CD4-positive, CD25-positive, alpha-beta regulatory T cell (primary cell): ENCODE measurements around the gene MTFMT. TPM values are rescaled to one million over a fixed set of nuclear protein-coding genes. Genes with fewer than 3 reads are reported as not detected.
"Not testable (repeated sequence)": the region's sequence is repeated elsewhere in the genome, so short reads cannot be mapped to it uniquely, and the experiment has no call there.

Experiments
- ATAC-seq, 2 donors: fragments of 150-1000 bp; cut with Tn5 transposase; one replicate each; pipeline ENCODE4 v1.10.0; 2021; ENCODE audit warnings: low read depth in 2 of 2, moderate number of reproducible peaks in 2 of 2, moderate library complexity in 1 of 2
- DNase-seq, 3 donors: peaks; one replicate each; pipeline versions ENCODE4 v3.0.0 to v3.0.0-alpha.2; 2012 to 2022; ENCODE audit warnings: mixed read lengths in 1 of 3
- H3K27ac ChIP-seq: one replicate; pipeline ENCODE4 v1.7.0; 2013; ENCODE audit warnings: mild to moderate bottlenecking, low read length; ENCODE audit not compliant: insufficient read depth, poor library complexity, severe bottlenecking
- H3K27me3 ChIP-seq: one replicate; pipeline ENCODE4 v1.7.0; 2013; ENCODE audit warnings: low read length; ENCODE audit not compliant: control insufficient read depth, insufficient read depth
- H3K36me3 ChIP-seq: one replicate; pipeline ENCODE4 v1.7.0; 2013; ENCODE audit warnings: mild to moderate bottlenecking, low read length, moderate library complexity; ENCODE audit not compliant: control insufficient read depth, insufficient read depth
- H3K4me1 ChIP-seq: 2 replicates; pipeline ENCODE4 v1.7.0; 2013; ENCODE audit warnings: mild to moderate bottlenecking, low read length; ENCODE audit not compliant: insufficient read depth, control insufficient read depth, poor library complexity, severe bottlenecking
- H3K4me3 ChIP-seq: one replicate; pipeline ENCODE4 v1.7.0; 2013; ENCODE audit warnings: low read depth, mild to moderate bottlenecking, low read length, moderate library complexity
- H3K9me3 ChIP-seq, 2 experiments: 1 replicate in 1 of 2; 2 replicates in 1 of 2; pipeline ENCODE4 v1.7.0; 2013; ENCODE audit warnings: low read length in 2 of 2, mild to moderate bottlenecking in 1 of 2, moderate library complexity in 1 of 2; ENCODE audit not compliant: control insufficient read depth in 2 of 2
- H3K27ac Mint-ChIP-seq, 3 donors: one replicate each; pipeline ENCODE4 v1.8.0; 2020 to 2022; ENCODE audit warnings: mild to moderate bottlenecking in 3 of 3, mixed read lengths in 3 of 3, moderate library complexity in 2 of 3
- H3K27me3 Mint-ChIP-seq: one replicate; pipeline ENCODE4 v1.8.0; 2022; ENCODE audit warnings: mild to moderate bottlenecking, mixed read lengths
- H3K36me3 Mint-ChIP-seq: one replicate; pipeline ENCODE4 v1.8.0; 2020; ENCODE audit warnings: mixed read lengths
- H3K4me1 Mint-ChIP-seq, 4 donors: one replicate each; pipeline ENCODE4 v1.8.0; 2020 to 2022; ENCODE audit warnings: mixed read lengths in 4 of 4, mild to moderate bottlenecking in 1 of 4
- H3K4me3 Mint-ChIP-seq, 4 donors: one replicate each; pipeline ENCODE4 v1.8.0; 2020 to 2022; ENCODE audit warnings: mild to moderate bottlenecking in 4 of 4, mixed read lengths in 4 of 4, moderate library complexity in 3 of 4
- H3K9me3 Mint-ChIP-seq, 7 donors: one replicate each; pipeline ENCODE4 v1.8.0; 2020 to 2022; ENCODE audit warnings: mixed read lengths in 7 of 7, mild to moderate bottlenecking in 3 of 7, moderate library complexity in 2 of 7
- polyA plus RNA-seq, 4 donors: library from polyadenylated mRNA; unstranded; fragments of 300-500 nt; fragmentation: Illumina TruSeq; gene quantifications; one replicate each; pipeline ENCODE4 v1.2.3, GENCODE V29; 2021
- total RNA-seq: library from RNA; stranded (reverse); gene quantifications from one replicate; pipeline ENCODE4 v1.2.3, GENCODE V29; 2022

MTFMT gene
- total RNA-seq: 6.1 TPM
- 10 to 100 TPM; 18.7 to 26.9 (median 19.9) TPM for polyA plus RNA-seq

DNA sequence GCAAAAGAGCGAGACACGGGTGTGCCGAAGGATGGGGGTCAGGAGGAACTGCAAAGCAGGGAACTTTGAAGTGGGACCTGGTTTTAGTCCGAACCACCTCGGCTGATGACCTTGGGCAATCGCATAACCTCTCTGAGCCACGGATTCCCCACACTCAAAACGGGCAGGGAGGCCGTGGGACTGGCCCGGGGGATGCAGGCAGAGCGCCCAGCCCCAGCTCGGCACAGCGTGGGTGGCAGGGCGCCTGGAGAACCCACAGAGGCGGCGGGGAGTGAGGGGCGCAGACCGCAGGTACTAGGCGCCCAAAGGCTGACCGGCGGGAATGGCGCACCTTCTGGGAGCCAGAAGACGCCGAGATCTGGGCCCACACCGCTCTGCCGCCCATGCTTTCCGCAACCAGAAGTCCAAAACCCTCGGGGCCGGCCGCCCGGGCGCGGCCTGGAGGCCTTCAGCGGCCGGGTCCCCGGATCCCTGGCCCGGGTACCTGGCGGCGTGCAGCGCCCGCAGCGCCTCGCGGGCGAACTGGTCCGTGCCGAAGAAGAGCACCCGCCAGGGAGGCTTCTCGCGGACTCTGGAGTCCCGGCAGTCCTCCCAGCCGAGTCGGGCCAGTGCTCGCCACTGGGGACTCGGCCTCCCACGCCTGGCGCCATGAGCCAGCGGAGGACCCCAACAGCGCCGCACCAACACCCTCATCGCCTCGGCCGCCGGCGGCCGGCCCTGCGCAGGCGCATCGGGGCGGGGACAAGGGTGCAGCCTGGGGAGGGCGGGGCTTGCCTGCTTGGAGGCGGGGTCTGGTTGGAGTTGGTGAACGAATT, at the start of gene MTFMT:
Gene MTFMT (minus strand): TSS at position 719 of the 815 bp plus-strand sequence. CDS start 26 bp downstream, at position 693.
- peak within 1 kb of the TSS; percentile 82 to 97 (median 96) for H3K4me3 Mint-ChIP-seq
- peaks cover 5 to 46% (median 19%) of the 10 kb centered on the region in 4 donors for H3K4me1 Mint-ChIP-seq
- peaks cover 9% of the 10 kb centered on the region for H3K36me3 ChIP-seq

DNA sequence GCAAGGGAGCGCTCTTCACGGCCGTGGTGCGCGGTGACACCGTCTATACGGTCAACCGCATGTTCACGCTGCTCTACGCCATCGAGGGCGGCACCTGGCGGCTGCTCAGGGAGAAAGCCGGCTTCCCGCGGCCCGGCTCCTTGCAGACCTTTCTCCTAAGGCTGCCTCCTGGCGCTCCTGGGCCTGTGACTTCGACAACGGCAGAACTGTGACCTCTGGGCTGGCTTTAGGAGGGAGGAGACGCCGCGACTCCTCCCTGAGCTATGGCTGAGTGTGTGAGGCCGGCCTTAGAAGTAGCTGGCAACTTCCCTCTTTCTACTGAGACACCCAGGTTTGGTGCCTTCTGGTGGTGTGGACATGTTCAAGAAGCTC, 48.5 kb upstream of the MTFMT start:
- DNase-seq (peak; percentile 16 to 64 (median 36)), ATAC-seq (no peak)
- Mint-ChIP-seq H3K27me3 (peaks cover 36% of the 10 kb centered on the region), H3K36me3 (no peaks in the 10 kb centered on the region), H3K4me3 (peak overlapping the region in 3 of 4 donors; percentile 45 to 56 (median 56)), H3K9me3 (peaks cover 0 to 3% (median 0%) of the 10 kb centered on the region in 7 donors), H3K4me1 (peaks cover 0 to 19% (median 4%) of the 10 kb centered on the region in 4 donors), H3K27ac (no peak overlapping the region)
- H3K27ac ChIP-seq: no peak overlapping the region
- H3K36me3 ChIP-seq: no peaks in the 10 kb centered on the region
- H3K27me3 ChIP-seq: peaks cover 3% of the 10 kb centered on the region
- H3K9me3 ChIP-seq: no peaks in the 10 kb centered on the region
- peaks cover 9% of the 10 kb centered on the region for H3K4me1 ChIP-seq
- no peak overlapping the region for H3K4me3 ChIP-seq

More for the DNA sequence above, at the start of gene MTFMT:
- Mint-ChIP-seq H3K27ac (peak within 1 kb of the TSS in 2 of 3 donors; percentile 76 to 89), H3K9me3 (no peaks in the 10 kb centered on the region), H3K27me3 (peaks cover 30% of the 10 kb centered on the region), H3K36me3 (peaks cover 18% of the 10 kb centered on the region)
- Histone ChIP-seq H3K27me3 (peaks cover 9% of the 10 kb centered on the region), H3K27ac (peak within 1 kb of the TSS; percentile 60), H3K4me1 (peaks cover 23% of the 10 kb centered on the region), H3K9me3 (no peaks in the 10 kb centered on the region), H3K4me3 (peak within 1 kb of the TSS; percentile 87)
- ATAC-seq (peak; percentile 88 to 93), DNase-seq (peak; percentile 86 to 89 (median 89))

DNA sequence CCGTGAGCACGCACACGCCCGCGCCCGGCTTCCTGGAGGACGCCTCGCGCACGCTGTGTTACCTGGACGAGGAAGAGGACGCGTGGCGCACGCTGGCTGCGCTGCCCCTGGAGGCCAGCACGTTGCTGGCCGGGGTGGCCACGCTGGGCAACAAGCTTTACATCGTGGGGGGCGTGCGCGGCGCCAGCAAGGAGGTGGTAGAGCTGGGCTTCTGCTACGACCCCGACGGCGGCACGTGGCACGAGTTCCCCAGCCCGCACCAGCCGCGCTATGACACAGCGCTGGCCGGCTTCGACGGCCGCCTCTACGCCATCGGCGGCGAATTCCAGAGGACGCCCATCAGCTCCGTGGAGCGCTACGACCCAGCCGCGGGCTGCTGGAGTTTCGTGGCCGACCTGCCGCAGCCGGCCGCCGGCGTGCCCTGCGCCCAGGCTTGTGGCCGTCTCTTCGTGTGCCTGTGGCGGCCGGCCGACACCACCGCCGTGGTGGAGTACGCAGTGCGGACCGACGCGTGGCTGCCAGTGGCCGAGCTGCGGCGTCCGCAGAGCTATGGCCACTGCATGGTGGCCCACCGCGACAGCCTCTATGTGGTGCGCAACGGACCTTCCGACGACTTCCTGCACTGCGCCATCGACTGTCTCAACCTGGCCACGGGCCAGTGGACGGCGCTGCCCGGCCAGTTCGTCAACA, 48.0 kb upstream of the MTFMT start:
- H3K27ac Mint-ChIP-seq: no peak overlapping the region
- peaks cover 3% of the 10 kb centered on the region for H3K27me3 ChIP-seq
- H3K36me3 Mint-ChIP-seq: no peaks in the 10 kb centered on the region
- peaks cover 0 to 13% (median 1%) of the 10 kb centered on the region in 4 donors for H3K4me1 Mint-ChIP-seq
- H3K36me3 ChIP-seq: no peaks in the 10 kb centered on the region
- peaks cover 30% of the 10 kb centered on the region for H3K27me3 Mint-ChIP-seq
- peaks cover 0 to 3% (median 0%) of the 10 kb centered on the region in 7 donors for H3K9me3 Mint-ChIP-seq
- H3K9me3 ChIP-seq: no peaks in the 10 kb centered on the region
- peak overlapping the region in 2 of 4 donors; percentile 56 for H3K4me3 Mint-ChIP-seq
- no peak for ATAC-seq
- H3K4me1 ChIP-seq: peaks cover 5% of the 10 kb centered on the region
- no peak overlapping the region for H3K4me3 ChIP-seq
- DNase-seq: no peak
- no peak overlapping the region for H3K27ac ChIP-seq

DNA sequence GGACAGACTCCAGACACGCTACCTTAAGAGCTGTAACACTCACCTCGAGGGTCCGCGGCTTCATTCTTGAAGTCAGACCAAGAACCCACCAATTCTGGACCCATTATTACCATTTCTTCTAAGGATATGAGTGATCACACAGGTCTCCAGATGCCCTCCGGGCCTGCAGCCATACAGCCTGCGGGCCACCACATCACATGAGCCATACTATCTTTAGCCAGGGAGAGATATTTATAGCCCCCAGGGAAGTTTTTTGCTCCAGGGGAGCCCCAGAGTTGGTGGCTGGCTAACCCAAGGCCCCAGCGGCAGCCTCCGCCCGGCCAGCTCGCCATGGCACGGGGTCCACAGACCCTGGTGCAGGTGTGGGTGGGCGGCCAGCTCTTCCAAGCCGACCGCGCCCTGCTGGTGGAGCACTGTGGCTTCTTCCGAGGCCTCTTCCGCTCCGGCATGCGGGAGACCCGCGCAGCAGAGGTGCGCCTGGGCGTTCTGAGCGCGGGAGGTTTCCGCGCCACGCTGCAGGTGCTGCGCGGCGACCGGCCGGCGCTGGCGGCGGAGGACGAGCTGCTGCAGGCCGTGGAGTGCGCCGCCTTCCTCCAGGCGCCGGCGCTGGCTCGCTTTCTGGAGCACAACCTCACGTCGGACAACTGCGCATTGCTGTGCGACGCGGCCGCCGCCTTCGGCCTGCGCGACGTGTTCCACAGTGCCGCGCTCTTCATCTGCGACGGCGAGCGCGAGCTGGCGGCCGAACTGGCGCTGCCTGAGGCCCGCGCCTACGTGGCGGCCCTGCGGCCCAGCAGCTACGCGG, 47.2 kb upstream of the MTFMT start, which contains the start of gene KBTBD13:
Gene KBTBD13 (plus strand): TSS at position 261 of the 805 bp plus-strand sequence. CDS start 70 bp downstream, at position 331.
- H3K4me1 Mint-ChIP-seq: peaks cover 0 to 8% (median 0%) of the 10 kb centered on the region in 4 donors
- Histone ChIP-seq H3K27me3 (peaks cover 3% of the 10 kb centered on the region), H3K36me3 (no peaks in the 10 kb centered on the region), H3K4me3 (no peak within 1 kb of the TSS), H3K4me1 (no peaks in the 10 kb centered on the region), H3K9me3 (no peaks in the 10 kb centered on the region), H3K27ac (no peak within 1 kb of the TSS)
- H3K27ac Mint-ChIP-seq: no peak within 1 kb of the TSS
- DNase-seq: no peak
- H3K4me3 Mint-ChIP-seq: no peak within 1 kb of the TSS
- H3K9me3 Mint-ChIP-seq: peaks cover 0 to 3% (median 0%) of the 10 kb centered on the region in 7 donors
- ATAC-seq: no peak
- no peaks in the 10 kb centered on the region for H3K36me3 Mint-ChIP-seq
- H3K27me3 Mint-ChIP-seq: peaks cover 27% of the 10 kb centered on the region

DNA sequence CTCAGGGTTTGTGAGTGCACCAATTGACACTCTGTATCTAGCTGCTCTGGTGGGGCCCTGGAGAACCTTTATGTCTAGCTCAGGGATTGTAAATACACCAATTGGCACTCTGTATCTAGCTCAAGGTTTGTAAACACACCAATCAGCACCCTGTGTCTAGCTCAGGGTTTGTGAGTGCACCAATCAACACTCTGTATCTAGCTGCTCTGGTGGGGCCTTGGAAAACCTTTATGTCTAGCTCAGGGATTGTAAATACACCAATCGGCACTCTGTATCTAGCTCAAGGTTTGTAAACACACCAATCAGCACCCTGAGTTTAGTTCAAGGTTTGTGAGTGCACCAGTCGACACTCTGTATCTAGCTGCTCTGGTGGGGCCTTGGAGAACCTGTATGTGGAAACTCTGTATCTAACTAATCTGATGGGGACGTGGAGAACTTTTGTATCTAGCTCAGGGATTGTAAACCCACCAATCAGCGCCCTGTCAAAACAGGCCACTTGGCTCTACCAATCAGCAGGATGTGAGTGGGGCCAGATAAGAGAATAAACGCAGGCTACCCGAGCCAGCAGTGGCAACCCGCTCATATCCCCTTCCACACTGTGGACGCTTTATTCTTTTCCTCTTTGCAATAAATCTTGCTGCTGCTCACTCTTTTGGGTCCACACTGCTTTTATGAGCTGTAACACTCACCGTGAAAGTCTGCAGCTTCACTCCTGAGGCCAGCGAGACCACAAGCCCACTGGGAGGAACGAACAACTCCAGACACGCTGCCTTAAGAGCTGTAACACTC, 46.4 kb upstream of the MTFMT start:
- not testable (repeated sequence) for H3K36me3 Mint-ChIP-seq, H3K27ac Mint-ChIP-seq, H3K4me1 Mint-ChIP-seq, H3K4me1 ChIP-seq, H3K27me3 ChIP-seq, H3K9me3 ChIP-seq, H3K4me3 Mint-ChIP-seq, H3K27ac ChIP-seq, H3K4me3 ChIP-seq, H3K9me3 Mint-ChIP-seq, H3K36me3 ChIP-seq, ATAC-seq, DNase-seq
- peaks cover 19% of the 10 kb centered on the region for H3K27me3 Mint-ChIP-seq

DNA sequence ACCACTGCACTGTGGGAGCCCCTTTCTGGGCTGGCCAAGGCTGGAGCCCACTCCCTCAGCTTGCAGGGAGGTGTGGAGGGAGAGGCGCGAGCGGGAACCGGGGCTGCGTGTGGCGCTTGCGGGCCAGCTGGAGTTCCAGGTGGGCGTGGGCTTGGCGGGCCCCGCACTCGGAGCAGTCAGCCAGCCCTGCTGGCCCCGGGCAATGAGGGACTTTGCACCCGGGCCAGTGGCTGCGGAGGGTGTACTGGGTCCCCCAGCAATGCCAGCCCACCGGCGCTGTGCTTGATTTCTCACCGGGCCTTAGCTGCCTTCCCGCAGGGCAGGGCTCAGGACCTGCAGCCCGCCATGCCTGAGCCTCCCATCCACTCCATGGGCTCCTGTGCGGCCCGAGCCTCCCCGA, 45.5 kb upstream of the MTFMT start:
- not testable (repeated sequence) for H3K36me3 ChIP-seq, H3K9me3 ChIP-seq, H3K36me3 Mint-ChIP-seq, H3K4me1 ChIP-seq, H3K4me3 Mint-ChIP-seq, H3K27ac Mint-ChIP-seq, H3K4me1 Mint-ChIP-seq, H3K4me3 ChIP-seq, ATAC-seq, H3K27me3 ChIP-seq, H3K9me3 Mint-ChIP-seq, DNase-seq, H3K27ac ChIP-seq
- peaks cover 13% of the 10 kb centered on the region for H3K27me3 Mint-ChIP-seq

DNA sequence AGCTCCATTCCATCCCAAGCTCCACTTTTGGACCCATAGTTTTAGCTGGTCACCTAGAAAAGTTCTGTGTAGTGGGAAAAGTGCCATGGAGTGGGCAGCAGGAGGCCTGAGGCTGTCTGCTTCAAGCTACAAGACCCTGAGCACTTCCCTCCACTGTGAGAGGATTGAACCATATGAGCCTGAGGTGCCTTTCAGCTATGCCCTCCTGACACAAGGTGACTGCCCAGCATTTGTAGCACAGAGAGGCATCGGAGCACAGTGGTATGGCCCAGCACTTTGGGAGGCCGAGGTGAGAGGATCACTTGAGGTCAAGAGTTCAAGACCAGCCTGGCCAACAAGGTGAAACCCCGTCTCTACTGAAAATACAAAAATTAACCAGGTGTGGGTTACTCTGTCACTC, 43.2 kb upstream of the MTFMT start:
- Histone ChIP-seq H3K27me3 (no peaks in the 10 kb centered on the region), H3K36me3 (no peaks in the 10 kb centered on the region), H3K4me1 (no peaks in the 10 kb centered on the region), H3K9me3 (no peaks in the 10 kb centered on the region), H3K27ac (no peak overlapping the region), H3K4me3 (no peak overlapping the region)
- Mint-ChIP-seq H3K36me3 (no peaks in the 10 kb centered on the region), H3K27ac (no peak overlapping the region), H3K27me3 (peaks cover 16% of the 10 kb centered on the region), H3K9me3 (no peaks in the 10 kb centered on the region), H3K4me3 (no peak overlapping the region), H3K4me1 (peaks cover 0 to 8% (median 0%) of the 10 kb centered on the region in 4 donors)
- DNase-seq (no peak), ATAC-seq (no peak)
